SK-N-SH (cell line): ENCODE measurements around the gene NOD1. TPM values are rescaled to one million over a fixed set of nuclear protein-coding genes. Genes with fewer than 3 reads are reported as not detected.

Experiments used
- CTCF ChIA-PET: fragments of 300-600, 350-600 bp; formaldehyde crosslinking; extraction: SDS; loops from one replicate; lab custom pipeline; 2021; lab: Yijun Ruan, JAX
- POLR2A ChIA-PET: fragments of 350-600 bp; sonication (Branson Sonifier 250); formaldehyde crosslinking; extraction: SDS; loops from one replicate; lab custom pipeline; 2020; ENCODE audit warnings: antibody characterized with exemption, inconsistent platforms; lab: Yijun Ruan, JAX
- DNase-seq: peaks from one replicate; pipeline ENCODE4 v3.0.0; 2012
- H2AFZ ChIP-seq: fragments of 200-600 bp; sonication (generic); 2 replicates; pipeline ENCODE4 v1.8.1; 2016; ENCODE audit warnings: antibody characterized with exemption, mild to moderate bottlenecking, low read depth
- H3F3A ChIP-seq: fragments of 200-600 bp; sonication (generic); replicated peaks from 2 replicates; pipeline ENCODE3; 2016; ENCODE audit warnings: antibody characterized with exemption, mild to moderate bottlenecking; ENCODE audit not compliant: insufficient read depth
- H3K27ac ChIP-seq, 2 experiments: fragments of 200-500 bp in 1 of 2; fragments of 200-600 bp in 1 of 2; sonication (Bioruptor generic) in 1 of 2; sonication (generic), shearing (Covaris generic) in 1 of 2; 2 replicates each; pipeline versions ENCODE4 v1.5.1 to v1.6.1; 2014 to 2016; ENCODE audit warnings: low read depth in 2 of 2, inconsistent platforms in 1 of 2, low read length in 1 of 2, mild to moderate bottlenecking in 1 of 2, mixed read lengths in 1 of 2
- H3K27me3 ChIP-seq: fragments of 200-600 bp; sonication (generic), shearing (Covaris generic); 2 replicates; pipeline ENCODE4 v1.6.1; 2016; ENCODE audit warnings: mixed run types; ENCODE audit not compliant: insufficient read depth
- H3K36me3 ChIP-seq, 2 experiments: fragments of 200-500 bp in 1 of 2; fragments of 200-600 bp in 1 of 2; sonication (Bioruptor generic) in 1 of 2; sonication (generic) in 1 of 2; replicated peaks in 1 of 2; 2 replicates each; pipeline versions ENCODE3 to v1.5.1; 2014 to 2016; ENCODE audit warnings: low read length in 1 of 2, mild to moderate bottlenecking in 1 of 2; ENCODE audit not compliant: insufficient read depth in 2 of 2, control insufficient read depth in 1 of 2
- H3K4me1 ChIP-seq, 2 experiments: fragments of 200-500 bp in 1 of 2; fragments of 200-600 bp in 1 of 2; sonication (Bioruptor generic) in 1 of 2; sonication (generic), shearing (Covaris generic) in 1 of 2; 2 replicates each; pipeline versions ENCODE4 v1.5.1 to v1.6.1; 2014 to 2016; ENCODE audit warnings: low read depth in 1 of 2, low read length in 1 of 2, mixed run types in 1 of 2; ENCODE audit not compliant: insufficient read depth in 2 of 2, control insufficient read depth in 1 of 2
- H3K4me2 ChIP-seq: fragments of 200-600 bp; sonication (generic), shearing (Covaris generic); 2 replicates; pipeline ENCODE4 v1.6.1; 2017; ENCODE audit warnings: mixed run types
- H3K4me3 ChIP-seq, 2 experiments: fragments of 200-500 bp in 1 of 2; fragments of 200-600 bp in 1 of 2; sonication (Bioruptor generic) in 1 of 2; sonication (generic), shearing (Covaris generic) in 1 of 2; 2 replicates each; pipeline versions ENCODE4 v1.5.1 to v1.8.1; 2014 to 2016; ENCODE audit warnings: low read depth in 2 of 2, inconsistent platforms in 1 of 2, low read length in 1 of 2, mild to moderate bottlenecking in 1 of 2, mixed read lengths in 1 of 2, moderate library complexity in 1 of 2
- H3K79me2 ChIP-seq: fragments of 200-600 bp; sonication (generic); 2 replicates; pipeline ENCODE4 v1.8.1; 2017; ENCODE audit warnings: mild to moderate bottlenecking; ENCODE audit not compliant: insufficient read depth
- H3K9ac ChIP-seq: fragments of 200-600 bp; sonication (generic); 2 replicates; pipeline ENCODE4 v1.6.1; 2017; ENCODE audit warnings: mixed run types
- H3K9me2 ChIP-seq: fragments of 200-600 bp; sonication (generic); 2 replicates; pipeline ENCODE4 v1.6.1; 2017; ENCODE audit warnings: mixed run types
- H3K9me3 ChIP-seq: fragments of 200-600 bp; sonication (generic); 2 replicates; pipeline ENCODE4 v1.6.1; 2017; ENCODE audit warnings: mixed run types, mild to moderate bottlenecking, moderate library complexity
- H4K20me1 ChIP-seq: fragments of 200-600 bp; sonication (generic); 2 replicates; pipeline ENCODE4 v1.6.1; 2017; ENCODE audit warnings: mild to moderate bottlenecking, mixed run types; ENCODE audit not compliant: insufficient read depth
- ELF1 ChIP-seq: IDR thresholded peaks from 2 replicates; pipeline ENCODE4 v1.4.0; 2012
- EP300 ChIP-seq, 2 experiments: IDR thresholded peaks; 2 replicates each; pipeline versions ENCODE4 v1.4.0 to v1.6.1; 2012; ENCODE audit warnings: borderline replicate concordance in 1 of 2, low read depth in 1 of 2, low read length in 1 of 2
- EZH2phosphoT487 ChIP-seq: fragments of 200-600 bp; sonication (generic); IDR thresholded peaks from 2 replicates; pipeline ENCODE4 v1.6.1; 2017; ENCODE audit warnings: low read depth, mixed run types, mild to moderate bottlenecking, antibody characterized with exemption, moderate library complexity, borderline replicate concordance
- FOXM1 ChIP-seq: IDR thresholded peaks from 2 replicates; pipeline ENCODE4 v1.4.0; 2012; ENCODE audit warnings: low read depth, mild to moderate bottlenecking
- GABPA ChIP-seq: IDR thresholded peaks from 2 replicates; pipeline ENCODE4 v1.4.0; 2012; ENCODE audit warnings: low read depth, mild to moderate bottlenecking
- GATA2 ChIP-seq: sonication (generic); formaldehyde crosslinking; IDR thresholded peaks from 2 replicates; pipeline ENCODE4 v1.5.0; 2020; ENCODE audit warnings: mild to moderate bottlenecking, missing genetic modification reagents
- JUND ChIP-seq: IDR thresholded peaks from 2 replicates; pipeline ENCODE4 v1.4.0; 2012
- MEF2A ChIP-seq: IDR thresholded peaks from 2 replicates; pipeline ENCODE4 v1.4.0; 2012; ENCODE audit warnings: low read depth, borderline replicate concordance
- MXI1 ChIP-seq: IDR thresholded peaks from 2 replicates; pipeline ENCODE4 v1.6.1; 2012; ENCODE audit warnings: mild to moderate bottlenecking, low read depth, low read length, improper control_type of control experiment
- NFIC ChIP-seq: IDR thresholded peaks from 2 replicates; pipeline ENCODE4 v1.4.0; 2012; ENCODE audit warnings: borderline replicate concordance
- NRF1 ChIP-seq: IDR thresholded peaks from 2 replicates; pipeline ENCODE4 v1.6.1; 2012; ENCODE audit warnings: low read depth, mild to moderate bottlenecking, low read length
- RAD21 ChIP-seq: IDR thresholded peaks from 2 replicates; pipeline ENCODE4 v1.6.1; 2012; ENCODE audit warnings: mild to moderate bottlenecking, low read length
- RCOR1 ChIP-seq: fragments of 150-350 bp; IDR thresholded peaks from 2 replicates; pipeline ENCODE4 v1.6.1; 2017; ENCODE audit warnings: antibody characterized with exemption, low read length
- REST ChIP-seq: IDR thresholded peaks from 2 replicates; pipeline ENCODE4 v1.6.1; 2012; ENCODE audit warnings: mild to moderate bottlenecking, low read depth, low read length, moderate library complexity
- SIN3A ChIP-seq: IDR thresholded peaks from 2 replicates; pipeline ENCODE4 v1.6.1; 2012; ENCODE audit warnings: low read depth, mild to moderate bottlenecking, low read length, moderate library complexity, borderline replicate concordance
- SMC3 ChIP-seq: IDR thresholded peaks from 2 replicates; pipeline ENCODE4 v1.6.1; 2012; ENCODE audit warnings: low read depth, low read length, improper control_type of control experiment
- TCF12 ChIP-seq: IDR thresholded peaks from 2 replicates; pipeline ENCODE4 v1.4.0; 2012
- TEAD4 ChIP-seq: IDR thresholded peaks from 2 replicates; pipeline ENCODE4 v1.4.0; 2012; ENCODE audit warnings: mild to moderate bottlenecking, borderline replicate concordance; ENCODE audit not compliant: insufficient read depth
- USF1 ChIP-seq: IDR thresholded peaks from 2 replicates; pipeline ENCODE4 v1.4.0; 2012; ENCODE audit warnings: low read depth, borderline replicate concordance
- USF2 ChIP-seq: fragments of 150-350 bp; IDR thresholded peaks from 2 replicates; pipeline ENCODE4 v1.6.1; 2017; ENCODE audit warnings: antibody characterized with exemption, low read length, low read depth, borderline replicate concordance
- YY1 ChIP-seq: IDR thresholded peaks from 2 replicates; pipeline ENCODE4 v1.4.0; 2012; ENCODE audit warnings: low read depth, mild to moderate bottlenecking
- ZBTB33 ChIP-seq: IDR thresholded peaks from 2 replicates; pipeline ENCODE4 v1.4.0; 2012; ENCODE audit warnings: low read depth, borderline replicate concordance
- WGBS: methylation state at CpG from one replicate; pipeline ENCODE4 v1.1.6; 2017; ENCODE audit warnings: low lambda C conversion rate; 5-methylcytosine and 5-hydroxymethylcytosine counted together
- polyA plus RNA-seq, 3 experiments: library from polyadenylated mRNA; depleted of rRNA; stranded (reverse); fragments of >200 nt; gene quantifications; 2 replicates each; pipeline ENCODE4 v1.2.3, GENCODE V29; 2012

Gene NOD1
- polyA plus RNA-seq, 1 of the 3 experiments (the other 2 are of a cell fraction) = 5.5 TPM

- Histone ChIP-seq H3K4me3 (no peak overlapping the region), H3K9ac (no peak overlapping the region), H3F3A (no peaks in the 10 kb centered on the region), H3K27ac (no peak overlapping the region), H3K4me1 (no peaks in the 10 kb centered on the region; a peak in 1 of 4 replicates), H3K9me3 (no peaks in the 10 kb centered on the region), H3K9me2 (no peaks in the 10 kb centered on the region), H4K20me1 (no peaks in the 10 kb centered on the region), H3K27me3 (no peaks in the 10 kb centered on the region), H2AFZ (no peak overlapping the region), H3K4me2 (no peak overlapping the region), H3K36me3 (no peaks in the 10 kb centered on the region), H3K79me2 (no peaks in the 10 kb centered on the region)
- no peak for DNase-seq
- 93% methylated on average over 3 of the region's 3 CpGs for WGBS
- CTCF ChIA-PET = interaction anchor here (2.7 kb wide), 1 partner anchor 45 kb away, joined by 9 read pairs; no protein-coding TSS in a partner anchor
- POLR2A ChIA-PET = no interaction called here
- TF ChIP-seq MXI1 = no peak
- no peak for TF ChIP-seq SMC3
- TF ChIP-seq JUND = no peak
- no peak for TF ChIP-seq RCOR1
- TF ChIP-seq USF2 = no peak
- no peak for TF ChIP-seq FOXM1
- TF ChIP-seq YY1 = no peak
- TF ChIP-seq ZBTB33 = no peak
- no peak for TF ChIP-seq ELF1
- TF ChIP-seq NFIC = no peak
- TF ChIP-seq MEF2A = no peak
Observed at GRCh38 chr7:30519122-30519521, 40.5 kb upstream of the NOD1 start.

GRCh38 chr7:30515761-30516160 lies 37.2 kb upstream of the NOD1 start:
- WGBS = 96% methylated on average over 2 of the region's 2 CpGs
- POLR2A ChIA-PET = no interaction called here
- CTCF ChIA-PET = interaction anchor here (0.9 to 2.2 kb wide), 5 partner anchors 32 to 240 kb away, joined by 3 to 8 read pairs (median 4); no protein-coding TSS in a partner anchor
- Histone ChIP-seq H3K4me2 (no peak overlapping the region), H3K9me2 (no peaks in the 10 kb centered on the region), H3K9me3 (no peaks in the 10 kb centered on the region), H3K79me2 (no peaks in the 10 kb centered on the region), H3F3A (no peaks in the 10 kb centered on the region), H3K4me3 (no peak overlapping the region), H3K27ac (no peak overlapping the region), H3K4me1 (peaks cover 0 to 8% of the 10 kb centered on the region in 2 experiments; a peak in 2 of 4 replicates), H3K36me3 (no peaks in the 10 kb centered on the region), H3K27me3 (no peaks in the 10 kb centered on the region), H2AFZ (no peak overlapping the region), H3K9ac (no peak overlapping the region), H4K20me1 (no peaks in the 10 kb centered on the region)
- no peak for DNase-seq
- TF ChIP-seq RAD21 = no peak
- TF ChIP-seq REST = no peak
- no peak for TF ChIP-seq NRF1
- TF ChIP-seq USF1 = no peak
- TF ChIP-seq TEAD4 = no peak
- TF ChIP-seq NFIC = no peak
- TF ChIP-seq TCF12 = no peak
- TF ChIP-seq GABPA = no peak
- no peak for TF ChIP-seq EP300 (IDR thresholded peaks at IDR 0.05; ENCODE audit: borderline replicate concordance in 1 of 2, low read depth in 1 of 2, low read length in 1 of 2)
- TF ChIP-seq USF2 = no peak
- no peak for TF ChIP-seq SIN3A
- no peak for TF ChIP-seq GATA2 (CRISPR knock-in tag)
- TF ChIP-seq SMC3 = no peak
- TF ChIP-seq EZH2phosphoT487 = no peak
